ENCODE measurements around the gene SCGB1D2. TPM values are rescaled to one million over a fixed set of nuclear protein-coding genes. Genes with fewer than 3 reads are reported as not detected.
"Not testable (repeated sequence)": the region's sequence is repeated elsewhere in the genome, so short reads cannot be mapped to it uniquely, and the experiment has no call there.

SCGB1D2 gene
- total RNA-seq, 1 experiment from 2014 or later: not detected

- no peaks in the 10 kb centered on the region for H3K36me3 Mint-ChIP-seq (ENCODE audit: insufficient read depth, unreplicated experiment)
- H3K27ac Mint-ChIP-seq (ENCODE audit: unreplicated experiment): no peak overlapping the region
- TF ChIP-seq CTCF (IDR thresholded peaks at IDR 0.05; ENCODE audit: insufficient read depth in 1 of 2, low read depth in 1 of 2, low read length in 1 of 2, severe bottlenecking in 1 of 2, unreplicated experiment in 1 of 2): no peak
- intact Hi-C loops (cut with micrococcal nuclease; ENCODE audit: unreplicated experiment): no loop called here
- H3K9me3 Mint-ChIP-seq (ENCODE audit: unreplicated experiment): no peaks in the 10 kb centered on the region
- 0 out of 2 replicates have a peak, but pooled peaks cover 3% of the 10 kb centered on the region for H3K4me1 ChIP-seq
- no peak overlapping the region for H3K4me3 Mint-ChIP-seq (ENCODE audit: unreplicated experiment)
- POLR2A ChIA-PET: no interaction called here
- H3K9me3 ChIP-seq: no peaks in the 10 kb centered on the region
- H3K4me3 ChIP-seq (ENCODE audit: low read depth, low read length): no peak overlapping the region
- H3K27me3 Mint-ChIP-seq (ENCODE audit: insufficient read depth, unreplicated experiment): peaks cover 24% of the 10 kb centered on the region
- no peak for DNase-seq
- no peaks in the 10 kb centered on the region for H3K27me3 ChIP-seq (replicated peaks; ENCODE audit: control insufficient read depth, insufficient read depth, low read length)
- CTCF ChIA-PET: no interaction called here
- peaks cover 7% of the 10 kb centered on the region for H3K4me1 Mint-ChIP-seq (ENCODE audit: low read depth, unreplicated experiment)
- H3K36me3 ChIP-seq (ENCODE audit: control insufficient read depth, insufficient read depth, low read length): no peaks in the 10 kb centered on the region
- no TSS peak for BruUV-seq (replicated peaks)
Observed at GRCh38 chr11:62195945-62196344, 46.1 kb upstream of the SCGB1D2 start.

GRCh38 chr11:62197400-62197799, 44.6 kb upstream of the SCGB1D2 start:
- H3K4me1 Mint-ChIP-seq (ENCODE audit: low read depth, unreplicated experiment); BruUV-seq (replicated peaks); H3K36me3 ChIP-seq (ENCODE audit: control insufficient read depth, insufficient read depth, low read length); POLR2A ChIA-PET; DNase-seq; H3K27ac Mint-ChIP-seq (ENCODE audit: unreplicated experiment); H3K36me3 Mint-ChIP-seq (ENCODE audit: insufficient read depth, unreplicated experiment); H3K9me3 ChIP-seq; H3K4me3 ChIP-seq (ENCODE audit: low read depth, low read length); H3K4me3 Mint-ChIP-seq (ENCODE audit: unreplicated experiment); H3K27me3 ChIP-seq (replicated peaks; ENCODE audit: control insufficient read depth, insufficient read depth, low read length); H3K4me1 ChIP-seq; H3K9me3 Mint-ChIP-seq (ENCODE audit: unreplicated experiment); CTCF ChIA-PET; intact Hi-C loops (cut with micrococcal nuclease; ENCODE audit: unreplicated experiment): not testable (repeated sequence)
- H3K27me3 Mint-ChIP-seq (ENCODE audit: insufficient read depth, unreplicated experiment): peaks cover 30% of the 10 kb centered on the region

- POLR2A ChIA-PET: no interaction called here
- Histone ChIP-seq H3K27me3 (replicated peaks; ENCODE audit: control insufficient read depth, insufficient read depth, low read length) (0 out of 2 replicates have a peak, but pooled peaks cover 1% of the 10 kb centered on the region), H3K4me3 (ENCODE audit: low read depth, low read length) (no peak overlapping the region), H3K9me3 (no peaks in the 10 kb centered on the region), H3K4me1 (no peaks in the 10 kb centered on the region), H3K36me3 (ENCODE audit: control insufficient read depth, insufficient read depth, low read length) (no peaks in the 10 kb centered on the region)
- BruUV-seq (replicated peaks): no TSS peak
- H3K27me3 Mint-ChIP-seq (ENCODE audit: insufficient read depth, unreplicated experiment): peaks cover 27% of the 10 kb centered on the region
- CTCF ChIA-PET: no interaction called here
- no peaks in the 10 kb centered on the region for H3K9me3 Mint-ChIP-seq (ENCODE audit: unreplicated experiment)
- no peaks in the 10 kb centered on the region for H3K36me3 Mint-ChIP-seq (ENCODE audit: insufficient read depth, unreplicated experiment)
- no peak for DNase-seq
- no peak overlapping the region for H3K4me3 Mint-ChIP-seq (ENCODE audit: unreplicated experiment)
- no peaks in the 10 kb centered on the region for H3K4me1 Mint-ChIP-seq (ENCODE audit: low read depth, unreplicated experiment)
- intact Hi-C loops (cut with micrococcal nuclease; ENCODE audit: unreplicated experiment): no loop called here
- no peak for TF ChIP-seq CTCF (IDR thresholded peaks at IDR 0.05; ENCODE audit: insufficient read depth in 1 of 2, low read depth in 1 of 2, low read length in 1 of 2, severe bottlenecking in 1 of 2, unreplicated experiment in 1 of 2)
- H3K27ac Mint-ChIP-seq (ENCODE audit: unreplicated experiment): no peak overlapping the region
Observed at GRCh38 chr11:62201376-62201775, 40.7 kb upstream of the SCGB1D2 start.

GRCh38 chr11:62202910-62203309, 39.1 kb upstream of the SCGB1D2 start:
- intact Hi-C loops (cut with micrococcal nuclease; ENCODE audit: unreplicated experiment): no loop called here
- Histone ChIP-seq H3K4me1 (no peaks in the 10 kb centered on the region), H3K4me3 (ENCODE audit: low read depth, low read length) (no peak overlapping the region), H3K36me3 (ENCODE audit: control insufficient read depth, insufficient read depth, low read length) (no peaks in the 10 kb centered on the region), H3K27me3 (replicated peaks; ENCODE audit: control insufficient read depth, insufficient read depth, low read length) (peaks cover 1% of the 10 kb centered on the region; the same call in 1 of the 2 replicates), H3K9me3 (no peaks in the 10 kb centered on the region)
- peaks cover 27% of the 10 kb centered on the region for H3K27me3 Mint-ChIP-seq (ENCODE audit: insufficient read depth, unreplicated experiment)
- ChIA-PET CTCF (no interaction called here), POLR2A (no interaction called here)
- no peaks in the 10 kb centered on the region for H3K4me1 Mint-ChIP-seq (ENCODE audit: low read depth, unreplicated experiment)
- no peaks in the 10 kb centered on the region for H3K36me3 Mint-ChIP-seq (ENCODE audit: insufficient read depth, unreplicated experiment)
- no peak overlapping the region for H3K27ac Mint-ChIP-seq (ENCODE audit: unreplicated experiment)
- no peak for DNase-seq
- no peak for TF ChIP-seq CTCF (IDR thresholded peaks at IDR 0.05; ENCODE audit: insufficient read depth in 1 of 2, low read depth in 1 of 2, low read length in 1 of 2, severe bottlenecking in 1 of 2, unreplicated experiment in 1 of 2)
- BruUV-seq (replicated peaks): no TSS peak
- no peaks in the 10 kb centered on the region for H3K9me3 Mint-ChIP-seq (ENCODE audit: unreplicated experiment)
- H3K4me3 Mint-ChIP-seq (ENCODE audit: unreplicated experiment): no peak overlapping the region
